ENCODE data around the gene VAX1. TPM values are rescaled to one million over a fixed set of nuclear protein-coding genes. Genes with fewer than 3 reads are reported as not detected.

The VAX1 gene
- total and polyA plus RNA-seq, 4 donors: not detected

DNA sequence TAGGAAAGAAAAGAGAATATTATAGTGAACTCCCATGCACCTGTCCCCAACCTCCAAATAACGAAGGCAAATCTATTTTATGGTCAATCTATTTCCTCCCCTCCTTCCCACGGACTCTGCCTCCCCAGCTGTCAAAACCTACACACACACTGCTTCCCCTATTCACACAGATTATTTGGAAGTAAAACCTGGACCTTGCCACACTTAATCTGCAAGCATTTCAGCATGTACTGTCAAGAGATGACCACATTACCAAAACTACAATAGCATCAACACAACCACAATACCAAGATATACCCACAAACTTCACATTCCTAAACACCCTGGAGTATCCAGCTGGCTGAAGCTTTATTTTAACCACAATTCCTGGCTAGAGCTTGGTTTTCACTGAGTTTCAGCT is 31.4 kb upstream of the VAX1 start:
- Histone ChIP-seq H3K9ac (ENCODE audit: insufficient read depth in 1 of 2, low read length in 2 of 2) (no peak overlapping the region), H3K4me3 (no peak overlapping the region), H3K9me3 (ENCODE audit: control insufficient read depth in 4 of 4, insufficient read depth in 3 of 4, low read length in 3 of 4) (peaks cover 0 to 6% (median 0%) of the 10 kb centered on the region in 4 donors), H3K36me3 (ENCODE audit: control insufficient read depth in 4 of 4, insufficient read depth in 4 of 4, low read length in 4 of 4) (no peaks in the 10 kb centered on the region), H3K27me3 (ENCODE audit: control insufficient read depth in 3 of 3, insufficient read depth in 3 of 3, low read length in 2 of 3) (peaks cover 3 to 91% (median 88%) of the 10 kb centered on the region in 3 donors), H3K27ac (ENCODE audit: low read depth in 1 of 2, low read length in 1 of 2) (no peak overlapping the region), H3K4me1 (ENCODE audit: control insufficient read depth in 5 of 5, insufficient read depth in 5 of 5, low read length in 5 of 5) (peaks cover 0 to 14% (median 4%) of the 10 kb centered on the region in 5 donors)
- WGBS, 2 donors: 11 to 15% methylated on average over 2 of the region's 2 CpGs
- ATAC-seq (ENCODE audit: insufficient read depth, low FRiP score) (no peak), DNase-seq (no peak)
- TF ChIP-seq, protein P1, sequence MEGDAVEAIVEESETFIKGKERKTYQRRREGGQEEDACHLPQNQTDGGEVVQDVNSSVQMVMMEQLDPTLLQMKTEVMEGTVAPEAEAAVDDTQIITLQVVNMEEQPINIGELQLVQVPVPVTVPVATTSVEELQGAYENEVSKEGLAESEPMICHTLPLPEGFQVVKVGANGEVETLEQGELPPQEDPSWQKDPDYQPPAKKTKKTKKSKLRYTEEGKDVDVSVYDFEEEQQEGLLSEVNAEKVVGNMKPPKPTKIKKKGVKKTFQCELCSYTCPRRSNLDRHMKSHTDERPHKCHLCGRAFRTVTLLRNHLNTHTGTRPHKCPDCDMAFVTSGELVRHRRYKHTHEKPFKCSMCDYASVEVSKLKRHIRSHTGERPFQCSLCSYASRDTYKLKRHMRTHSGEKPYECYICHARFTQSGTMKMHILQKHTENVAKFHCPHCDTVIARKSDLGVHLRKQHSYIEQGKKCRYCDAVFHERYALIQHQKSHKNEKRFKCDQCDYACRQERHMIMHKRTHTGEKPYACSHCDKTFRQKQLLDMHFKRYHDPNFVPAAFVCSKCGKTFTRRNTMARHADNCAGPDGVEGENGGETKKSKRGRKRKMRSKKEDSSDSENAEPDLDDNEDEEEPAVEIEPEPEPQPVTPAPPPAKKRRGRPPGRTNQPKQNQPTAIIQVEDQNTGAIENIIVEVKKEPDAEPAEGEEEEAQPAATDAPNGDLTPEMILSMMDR (IDR thresholded peaks at IDR 0.05; ENCODE audit: control extremely low read depth, extremely low read depth): no peak

DNA sequence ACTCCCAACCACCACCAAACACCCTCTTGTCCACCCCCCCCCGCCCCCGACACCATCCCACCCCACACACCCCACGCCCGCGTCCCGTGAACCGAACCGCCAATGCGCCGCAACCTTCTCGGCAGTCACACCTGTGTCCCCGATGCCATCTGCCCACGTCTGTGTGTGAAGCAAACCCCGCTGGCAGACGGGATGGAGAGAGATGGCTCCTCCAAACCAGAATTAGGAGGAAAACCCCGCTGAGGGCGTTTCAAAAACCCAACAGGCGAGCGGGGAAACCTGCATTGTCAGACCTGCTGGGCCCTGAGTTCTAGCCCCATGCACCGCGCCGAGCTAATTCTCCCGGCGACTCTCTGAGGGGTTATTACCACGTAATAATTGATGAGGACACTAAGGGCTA is 30.7 kb upstream of the VAX1 start:
- Histone ChIP-seq H3K27ac (ENCODE audit: low read depth in 1 of 2, low read length in 1 of 2) (no peak overlapping the region), H3K9me3 (ENCODE audit: control insufficient read depth in 4 of 4, insufficient read depth in 3 of 4, low read length in 3 of 4) (peaks cover 0 to 7% (median 0%) of the 10 kb centered on the region in 4 donors), H3K4me1 (ENCODE audit: control insufficient read depth in 5 of 5, insufficient read depth in 5 of 5, low read length in 5 of 5) (peaks cover 0 to 14% (median 4%) of the 10 kb centered on the region in 5 donors), H3K9ac (ENCODE audit: insufficient read depth in 1 of 2, low read length in 2 of 2) (no peak overlapping the region), H3K27me3 (ENCODE audit: control insufficient read depth in 3 of 3, insufficient read depth in 3 of 3, low read length in 2 of 3) (peaks cover 3 to 92% (median 90%) of the 10 kb centered on the region in 3 donors), H3K36me3 (ENCODE audit: control insufficient read depth in 4 of 4, insufficient read depth in 4 of 4, low read length in 4 of 4) (no peaks in the 10 kb centered on the region), H3K4me3 (no peak overlapping the region)
- 5 to 8% methylated on average over 23 to 25 of the region's 25 CpGs for WGBS, 2 donors
- DNase-seq: no peak
- no peak for ATAC-seq (ENCODE audit: insufficient read depth, low FRiP score)
- TF ChIP-seq, protein P1 (IDR thresholded peaks at IDR 0.05; ENCODE audit: control extremely low read depth, extremely low read depth): no peak

GRCh38 chr10:117167789-117168674 is 30.0 kb upstream of the VAX1 start:
- Histone ChIP-seq H3K9me3 (ENCODE audit: control insufficient read depth in 4 of 4, insufficient read depth in 3 of 4, low read length in 3 of 4) (peaks cover 0 to 9% (median 0%) of the 10 kb centered on the region in 4 donors), H3K27me3 (ENCODE audit: control insufficient read depth in 3 of 3, insufficient read depth in 3 of 3, low read length in 2 of 3) (peaks cover 3 to 90% (median 90%) of the 10 kb centered on the region in 3 donors), H3K27ac (ENCODE audit: low read depth in 1 of 2, low read length in 1 of 2) (no peak overlapping the region), H3K36me3 (ENCODE audit: control insufficient read depth in 4 of 4, insufficient read depth in 4 of 4, low read length in 4 of 4) (no peaks in the 10 kb centered on the region), H3K4me1 (ENCODE audit: control insufficient read depth in 5 of 5, insufficient read depth in 5 of 5, low read length in 5 of 5) (peaks cover 0 to 20% (median 4%) of the 10 kb centered on the region in 5 donors), H3K4me3 (no peak overlapping the region), H3K9ac (ENCODE audit: insufficient read depth in 1 of 2, low read length in 2 of 2) (no peak overlapping the region)
- peak; percentile 40 to 70 (median 58) for DNase-seq
- 3 to 4% methylated on average over 57 to 75 of the region's 75 CpGs for WGBS, 2 donors
- peak; percentile 92 for ATAC-seq (ENCODE audit: insufficient read depth, low FRiP score)
- TF ChIP-seq, protein P1 (IDR thresholded peaks at IDR 0.05; ENCODE audit: control extremely low read depth, extremely low read depth): peak; percentile 28
